ENCODE data around the gene CDH13. TPM values are rescaled to one million over a fixed set of nuclear protein-coding genes. Genes with fewer than 3 reads are reported as not detected.

Gene CDH13
- total and polyA plus RNA-seq, 2 of the 8 experiments (the other 6 are each of a cell fraction or from before 2014, with no cell fraction given): 2.3 to 2.4 TPM

- no peaks in the 10 kb centered on the region for H3K36me3 ChIP-seq (ENCODE audit: control insufficient read depth in 2 of 4, insufficient read depth in 4 of 4, low read length in 3 of 4)
- peak overlapping the region; percentile 89; the same call in 1 of the 2 replicates for H3K27ac ChIP-seq (ENCODE audit: low read depth, low read length)
- H2AK5ac ChIP-seq (ENCODE audit: low read depth, low read length): no peak overlapping the region; the same call in 1 of the 2 replicates
- H3K18ac ChIP-seq (ENCODE audit: extremely low read depth, low read length): peak overlapping the region; percentile 78; the same call in 1 of the 2 replicates
- H2BK20ac ChIP-seq (ENCODE audit: low read length): 0 out of 2 replicates have a peak overlapping the region, but pooled peaks have one; percentile 97
- H3K14ac ChIP-seq (ENCODE audit: insufficient read length): no peak overlapping the region
- no peak overlapping the region for H3K23ac ChIP-seq (ENCODE audit: insufficient read length)
- H3K56ac ChIP-seq (replicated peaks; ENCODE audit: insufficient read length, low read depth, low read length): peak overlapping the region; percentile 56
- 53% methylated on average over 3 of the region's 3 CpGs; no CpG with 5 or more reads in 1 of the 2 experiments for WGBS, 2 experiments (ENCODE audit: extremely low coverage in 1 of 2, insufficient coverage in 1 of 2, insufficient read length in 1 of 2, insufficient replicate concordance in 2 of 2, low coverage in 1 of 2, low lambda C conversion rate in 2 of 2, missing lambda C conversion rate in 1 of 2)
- H2BK12ac ChIP-seq (ENCODE audit: low read depth, low read length): no peak overlapping the region
- no peak overlapping the region for H2AFZ ChIP-seq (ENCODE audit: low read length)
- H3K23me2 ChIP-seq (ENCODE audit: low read depth, low read length): no peaks in the 10 kb centered on the region
- no peak overlapping the region for H2BK15ac ChIP-seq (ENCODE audit: low read length)
- H4K20me1 ChIP-seq (replicated peaks in 1 of 2; ENCODE audit: control insufficient read depth in 1 of 2, insufficient read depth in 2 of 2, low read length in 2 of 2): no peaks in the 10 kb centered on the region
- ChIA-PET CTCF (ENCODE audit: partially characterized antibody) (interaction anchor here (0.7 to 0.8 kb wide), 3 partner anchors 11 to 92 kb away, joined by 3 read pairs; no protein-coding TSS in a partner anchor), POLR2A (ENCODE audit: partially characterized antibody) (interaction anchor here (0.7 to 5.9 kb wide), 9 partner anchors 7 to 431 kb away, joined by 3 to 54 read pairs (median 3); partner anchors contain the start of gene HSBP1)
- peaks cover 15 to 42% (median 26%) of the 10 kb centered on the region in 4 experiments for H3K4me1 ChIP-seq (replicated peaks in 1 of 4; ENCODE audit: control insufficient read depth in 3 of 4, insufficient read depth in 4 of 4, low read length in 3 of 4)
- H3K4me2 ChIP-seq (ENCODE audit: insufficient read depth in 1 of 2, low read depth in 2 of 2, low read length in 2 of 2): peak overlapping the region; percentile 15 to 42; a peak in 2 of 4 replicates
- FAIRE-seq (no peak), DNase-seq (ENCODE audit: low read depth in 1 of 2, low spot score in 2 of 2) (no peak)
- H4K91ac ChIP-seq (replicated peaks; ENCODE audit: insufficient read length, low read length): peak overlapping the region; percentile 93
- H3K79me1 ChIP-seq (ENCODE audit: low read depth, low read length): no peaks in the 10 kb centered on the region
- H2BK5ac ChIP-seq (ENCODE audit: low read depth, low read length): peak overlapping the region; percentile 98
- no peak overlapping the region for H4K8ac ChIP-seq (ENCODE audit: extremely low read depth, insufficient read depth, low read length)
- peak overlapping the region; percentile 87 for H4K5ac ChIP-seq (ENCODE audit: insufficient read length, low read depth, low read length)
- H3K27me3 ChIP-seq (replicated peaks in 1 of 4; ENCODE audit: control insufficient read depth in 3 of 4, extremely low read depth in 1 of 4, insufficient read depth in 3 of 4, low read length in 3 of 4): no peaks in the 10 kb centered on the region
- no peak for TF ChIP-seq TEAD4 (IDR thresholded peaks at IDR 0.05; ENCODE audit: low read depth, low read length)
- no peak for TF ChIP-seq PHF8 (conservative IDR thresholded peaks at IDR 0.05; ENCODE audit: low read depth, low read length)
- no peak for TF ChIP-seq CTCF (IDR thresholded peaks at IDR 0.05; ENCODE audit: control extremely low read depth in 1 of 3, insufficient read depth in 1 of 3, low read depth in 1 of 3, low read length in 3 of 3)
- no peak for TF ChIP-seq RFX5 (IDR thresholded peaks at IDR 0.05; ENCODE audit: borderline replicate concordance, low read depth, low read length)
- no peak overlapping the region for H3K4ac ChIP-seq (replicated peaks; ENCODE audit: insufficient read length, low read depth, low read length)
- peak overlapping the region in 1 of 4 experiments; percentile 44; a peak in 1 of 8 replicates for H3K4me3 ChIP-seq (ENCODE audit: extremely low read depth in 1 of 4, insufficient read depth in 2 of 4, low read depth in 3 of 4, low read length in 4 of 4)
- peak overlapping the region; percentile 75 for H2BK120ac ChIP-seq (replicated peaks; ENCODE audit: low read depth, low read length)
- no peak overlapping the region for H3K9ac ChIP-seq (replicated peaks in 1 of 4; ENCODE audit: extremely low read depth in 1 of 4, low read depth in 3 of 4, low read length in 3 of 4)
- no peaks in the 10 kb centered on the region for H3K79me2 ChIP-seq (ENCODE audit: control insufficient read depth in 1 of 2, insufficient read depth in 2 of 2, low read length in 2 of 2)
- no peaks in the 10 kb centered on the region; a peak in 1 of 4 replicates for H3K9me3 ChIP-seq (ENCODE audit: insufficient read depth in 2 of 2, low read depth in 1 of 2, low read length in 1 of 2)
These were observed 1212.8 kb downstream of the CDH13 start for GRCh38 chr16:83839561-83839960.
